Measurements from ENCODE around the gene FBXW7. TPM values are rescaled to one million over a fixed set of nuclear protein-coding genes. Genes with fewer than 3 reads are reported as not detected.

Gene FBXW7
- total RNA-seq, 1 donor from 2014 or later: 21.0 TPM

- Mint-ChIP-seq H3K4me1 (ENCODE audit: unreplicated experiment) (peaks cover 1% of the 10 kb centered on the region), H3K4me3 (ENCODE audit: unreplicated experiment) (no peak overlapping the region), H3K27me3 (ENCODE audit: unreplicated experiment) (no peaks in the 10 kb centered on the region), H3K27ac (ENCODE audit: unreplicated experiment) (no peak overlapping the region), H3K9me3 (ENCODE audit: unreplicated experiment) (no peaks in the 10 kb centered on the region), H3K36me3 (ENCODE audit: unreplicated experiment) (no peaks in the 10 kb centered on the region)
- DNase-seq (ENCODE audit: extremely low spot score, unreplicated experiment): no peak
- TF ChIP-seq CTCF (IDR thresholded peaks at IDR 0.05): no peak
These were observed 80.6 kb downstream of the FBXW7 start for GRCh38 chr4:152455311-152455710.

- TF ChIP-seq CTCF (IDR thresholded peaks at IDR 0.05): peak; percentile 74
- H3K9me3 Mint-ChIP-seq (ENCODE audit: unreplicated experiment): no peaks in the 10 kb centered on the region
- H3K27ac Mint-ChIP-seq (ENCODE audit: unreplicated experiment): no peak overlapping the region
- no peaks in the 10 kb centered on the region for H3K27me3 Mint-ChIP-seq (ENCODE audit: unreplicated experiment)
- H3K4me3 Mint-ChIP-seq (ENCODE audit: unreplicated experiment): no peak overlapping the region
- H3K4me1 Mint-ChIP-seq (ENCODE audit: unreplicated experiment): peaks cover 1% of the 10 kb centered on the region
- DNase-seq (ENCODE audit: extremely low spot score, unreplicated experiment): no peak
- no peaks in the 10 kb centered on the region for H3K36me3 Mint-ChIP-seq (ENCODE audit: unreplicated experiment)
These were observed 81.4 kb downstream of the FBXW7 start for GRCh38 chr4:152454398-152455011.

- H3K36me3 Mint-ChIP-seq (ENCODE audit: unreplicated experiment): no peaks in the 10 kb centered on the region
- H3K4me3 Mint-ChIP-seq (ENCODE audit: unreplicated experiment): no peak overlapping the region
- DNase-seq (ENCODE audit: extremely low spot score, unreplicated experiment): no peak
- no peaks in the 10 kb centered on the region for H3K27me3 Mint-ChIP-seq (ENCODE audit: unreplicated experiment)
- no peaks in the 10 kb centered on the region for H3K9me3 Mint-ChIP-seq (ENCODE audit: unreplicated experiment)
- H3K4me1 Mint-ChIP-seq (ENCODE audit: unreplicated experiment): peaks cover 1% of the 10 kb centered on the region
- H3K27ac Mint-ChIP-seq (ENCODE audit: unreplicated experiment): no peak overlapping the region
- TF ChIP-seq CTCF (IDR thresholded peaks at IDR 0.05): no peak
These were observed 84.4 kb downstream of the FBXW7 start for GRCh38 chr4:152451496-152451895.

GRCh38 chr4:152448854-152449253 lies 87.0 kb downstream of the FBXW7 start:
- H3K4me3 Mint-ChIP-seq (ENCODE audit: unreplicated experiment): no peak overlapping the region
- H3K9me3 Mint-ChIP-seq (ENCODE audit: unreplicated experiment): no peaks in the 10 kb centered on the region
- no peak overlapping the region for H3K27ac Mint-ChIP-seq (ENCODE audit: unreplicated experiment)
- H3K36me3 Mint-ChIP-seq (ENCODE audit: unreplicated experiment): no peaks in the 10 kb centered on the region
- H3K4me1 Mint-ChIP-seq (ENCODE audit: unreplicated experiment): no peaks in the 10 kb centered on the region
- H3K27me3 Mint-ChIP-seq (ENCODE audit: unreplicated experiment): no peaks in the 10 kb centered on the region
- TF ChIP-seq CTCF (IDR thresholded peaks at IDR 0.05): no peak
- DNase-seq (ENCODE audit: extremely low spot score, unreplicated experiment): no peak

- H3K27ac Mint-ChIP-seq (ENCODE audit: unreplicated experiment): no peak overlapping the region
These were observed 87.7 kb downstream of the FBXW7 start for GRCh38 chr4:152448038-152448707.

More at GRCh38 chr4:152448038-152448707, 87.7 kb downstream of the FBXW7 start:
- Mint-ChIP-seq H3K4me3 (ENCODE audit: unreplicated experiment) (no peak overlapping the region), H3K4me1 (ENCODE audit: unreplicated experiment) (no peaks in the 10 kb centered on the region), H3K9me3 (ENCODE audit: unreplicated experiment) (no peaks in the 10 kb centered on the region), H3K36me3 (ENCODE audit: unreplicated experiment) (no peaks in the 10 kb centered on the region), H3K27me3 (ENCODE audit: unreplicated experiment) (no peaks in the 10 kb centered on the region)
- no peak for DNase-seq (ENCODE audit: extremely low spot score, unreplicated experiment)
- TF ChIP-seq CTCF (IDR thresholded peaks at IDR 0.05): no peak

Data from osteocyte (in vitro differentiated cells).